Brain microvascular endothelial cell (primary cell): Measurements from ENCODE around the gene DIP2A.

Source experiments
- DNase-seq: peaks from one replicate; pipeline ENCODE4 v3.0.0-alpha.2; 2020
- H3K27ac ChIP-seq: fragments of 250-450 bp; sonication (Bioruptor Pico); 2 replicates; pipeline ENCODE4 v1.5.1; 2020; ENCODE audit warnings: mild to moderate bottlenecking, moderate library complexity
- H3K27me3 ChIP-seq: fragments of 250-450 bp; sonication (Bioruptor Pico); replicated peaks from 2 replicates; pipeline ENCODE4 v1.5.1; 2020; ENCODE audit warnings: mild to moderate bottlenecking
- H3K36me3 ChIP-seq: fragments of 250-450 bp; sonication (Bioruptor Pico); replicated peaks from 2 replicates; pipeline ENCODE4 v1.5.1; 2020; ENCODE audit warnings: mild to moderate bottlenecking
- H3K4me3 ChIP-seq: 2 replicates; pipeline ENCODE4 v1.5.1; 2011; ENCODE audit warnings: low read depth, mild to moderate bottlenecking, control low read depth, low read length, moderate library complexity
- in situ Hi-C: cut with HindIII; loops from 2 replicates; pipeline ENCODE4 v1.10.0; 2017; ENCODE audit warnings: low sequenced_read_pairs, low pct_ligation_motif_present
- TF ChIP-seq, protein P1 (sequence below): IDR thresholded peaks from 2 replicates; pipeline ENCODE4 v1.5.1; 2011; ENCODE audit warnings: low read depth, mild to moderate bottlenecking, moderate library complexity, low read length, control low read depth, inconsistent platforms; ENCODE audit errors: missing control alignments

DIP2A gene

DNA sequence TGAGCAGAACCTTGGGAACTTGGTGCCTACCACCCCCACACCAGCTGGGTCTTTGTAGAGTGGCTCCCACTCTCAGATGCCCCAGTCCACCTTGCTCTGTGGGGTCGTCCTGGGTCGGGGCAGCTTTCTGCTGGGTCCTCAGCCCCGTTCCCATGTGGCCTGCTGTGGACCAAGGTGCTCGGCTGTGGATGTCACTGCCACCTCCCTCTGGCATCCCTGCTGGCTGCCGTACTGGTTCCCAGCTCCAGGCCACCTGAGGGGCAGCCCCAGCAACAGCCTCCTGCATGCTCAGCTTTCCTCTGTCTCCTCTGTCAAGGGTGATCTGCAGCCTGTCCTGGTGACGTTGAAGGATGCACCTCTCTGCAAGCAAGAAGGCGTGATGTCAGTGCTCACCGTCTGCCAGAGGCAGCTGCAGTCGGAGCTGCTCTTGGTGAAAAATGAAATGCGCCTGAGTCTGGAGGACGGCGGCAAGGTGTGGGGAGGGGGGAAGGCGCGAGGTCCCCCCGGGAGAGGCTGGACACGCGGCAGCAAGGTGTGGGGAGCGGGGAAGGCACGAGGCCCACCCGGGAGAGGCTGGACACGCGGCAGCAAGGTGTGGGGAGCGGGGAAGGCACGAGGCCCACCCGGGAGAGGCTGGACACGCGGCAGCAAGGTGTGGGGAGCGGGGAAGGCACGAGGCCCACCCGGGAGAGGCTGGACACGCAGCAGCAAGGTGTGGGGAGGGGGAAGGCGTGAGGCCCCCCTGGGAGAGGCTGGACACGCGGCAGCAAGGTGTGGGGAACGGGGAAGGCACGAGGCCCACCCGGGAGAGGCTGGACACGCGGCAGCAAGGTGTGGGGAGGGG is 45.9 kb upstream of the DIP2A start:
- in situ Hi-C loops: no loop called here
- Histone ChIP-seq H3K4me3 (no peak overlapping the region), H3K27me3 (no peaks in the 10 kb centered on the region), H3K27ac (no peak overlapping the region), H3K36me3 (peaks cover 15% of the 10 kb centered on the region)
- TF ChIP-seq, protein P1, sequence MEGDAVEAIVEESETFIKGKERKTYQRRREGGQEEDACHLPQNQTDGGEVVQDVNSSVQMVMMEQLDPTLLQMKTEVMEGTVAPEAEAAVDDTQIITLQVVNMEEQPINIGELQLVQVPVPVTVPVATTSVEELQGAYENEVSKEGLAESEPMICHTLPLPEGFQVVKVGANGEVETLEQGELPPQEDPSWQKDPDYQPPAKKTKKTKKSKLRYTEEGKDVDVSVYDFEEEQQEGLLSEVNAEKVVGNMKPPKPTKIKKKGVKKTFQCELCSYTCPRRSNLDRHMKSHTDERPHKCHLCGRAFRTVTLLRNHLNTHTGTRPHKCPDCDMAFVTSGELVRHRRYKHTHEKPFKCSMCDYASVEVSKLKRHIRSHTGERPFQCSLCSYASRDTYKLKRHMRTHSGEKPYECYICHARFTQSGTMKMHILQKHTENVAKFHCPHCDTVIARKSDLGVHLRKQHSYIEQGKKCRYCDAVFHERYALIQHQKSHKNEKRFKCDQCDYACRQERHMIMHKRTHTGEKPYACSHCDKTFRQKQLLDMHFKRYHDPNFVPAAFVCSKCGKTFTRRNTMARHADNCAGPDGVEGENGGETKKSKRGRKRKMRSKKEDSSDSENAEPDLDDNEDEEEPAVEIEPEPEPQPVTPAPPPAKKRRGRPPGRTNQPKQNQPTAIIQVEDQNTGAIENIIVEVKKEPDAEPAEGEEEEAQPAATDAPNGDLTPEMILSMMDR: no peak
- DNase-seq: no peak

DNA sequence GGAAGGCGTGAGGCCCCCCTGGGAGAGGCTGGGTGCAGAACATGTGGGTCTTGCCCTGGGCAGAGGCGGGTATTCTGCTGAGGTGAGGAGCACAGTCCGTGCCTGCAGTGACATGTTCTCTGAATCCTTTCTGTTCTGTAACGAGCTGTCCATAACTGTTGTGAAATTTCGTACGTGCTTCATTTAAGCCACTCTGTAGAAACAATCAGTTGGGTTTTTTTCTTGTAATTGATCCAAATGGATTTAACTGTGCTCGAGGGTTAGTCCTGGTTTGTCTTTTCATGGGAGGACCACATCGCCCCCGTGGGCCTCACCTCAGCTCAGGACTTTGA is 45.4 kb upstream of the DIP2A start:
- Histone ChIP-seq H3K36me3 (peaks cover 17% of the 10 kb centered on the region), H3K4me3 (no peak overlapping the region), H3K27ac (no peak overlapping the region), H3K27me3 (no peaks in the 10 kb centered on the region)
- TF ChIP-seq, protein P1: no peak
- DNase-seq: no peak
- in situ Hi-C loops: no loop called here

DNA sequence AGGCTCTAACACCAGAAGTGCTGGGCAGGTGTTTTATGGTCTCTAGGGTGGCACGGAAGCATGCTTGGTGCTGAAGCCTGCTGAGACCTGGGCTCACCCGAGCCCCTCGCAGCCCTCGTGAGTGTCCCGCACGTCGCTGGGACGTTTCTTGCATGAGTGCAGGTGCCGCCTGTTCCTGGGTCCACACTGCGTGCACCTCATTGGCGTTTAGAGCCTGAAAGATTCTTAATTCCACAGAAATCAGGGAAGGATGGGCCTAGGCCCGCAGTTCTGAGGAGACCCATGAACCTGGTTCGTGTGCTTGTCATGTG is 43.8 kb upstream of the DIP2A start:
- in situ Hi-C loops: no loop called here
- TF ChIP-seq, protein P1: no peak
- no peak overlapping the region for H3K4me3 ChIP-seq
- H3K27me3 ChIP-seq: no peaks in the 10 kb centered on the region
- no peak for DNase-seq
- H3K27ac ChIP-seq: no peak overlapping the region
- peaks cover 18% of the 10 kb centered on the region for H3K36me3 ChIP-seq

DNA sequence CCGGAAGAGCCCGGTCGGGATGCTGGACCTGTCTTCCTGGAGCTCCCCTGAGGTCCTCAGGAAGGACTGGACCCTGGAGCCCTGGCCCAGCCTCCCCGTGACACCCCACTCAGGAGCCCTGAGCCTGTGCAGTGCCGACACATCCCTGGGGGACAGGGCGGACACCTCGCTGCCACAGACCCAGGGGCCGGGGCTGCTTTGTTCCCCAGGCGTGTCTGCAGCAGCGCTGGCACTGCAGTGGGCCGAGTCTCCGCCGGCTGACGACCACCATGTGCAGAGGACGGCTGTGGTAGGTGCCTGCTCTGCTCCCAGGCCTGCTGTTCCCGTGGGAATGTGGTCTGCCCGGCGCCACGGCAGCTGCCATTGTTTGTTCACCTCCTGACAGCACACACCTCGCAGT is 42.1 kb upstream of the DIP2A start:
- no peak for DNase-seq
- Histone ChIP-seq H3K27ac (no peak overlapping the region), H3K27me3 (no peaks in the 10 kb centered on the region), H3K36me3 (peaks cover 27% of the 10 kb centered on the region), H3K4me3 (no peak overlapping the region)
- TF ChIP-seq, protein P1: no peak
- in situ Hi-C loops: no loop called here

DNA sequence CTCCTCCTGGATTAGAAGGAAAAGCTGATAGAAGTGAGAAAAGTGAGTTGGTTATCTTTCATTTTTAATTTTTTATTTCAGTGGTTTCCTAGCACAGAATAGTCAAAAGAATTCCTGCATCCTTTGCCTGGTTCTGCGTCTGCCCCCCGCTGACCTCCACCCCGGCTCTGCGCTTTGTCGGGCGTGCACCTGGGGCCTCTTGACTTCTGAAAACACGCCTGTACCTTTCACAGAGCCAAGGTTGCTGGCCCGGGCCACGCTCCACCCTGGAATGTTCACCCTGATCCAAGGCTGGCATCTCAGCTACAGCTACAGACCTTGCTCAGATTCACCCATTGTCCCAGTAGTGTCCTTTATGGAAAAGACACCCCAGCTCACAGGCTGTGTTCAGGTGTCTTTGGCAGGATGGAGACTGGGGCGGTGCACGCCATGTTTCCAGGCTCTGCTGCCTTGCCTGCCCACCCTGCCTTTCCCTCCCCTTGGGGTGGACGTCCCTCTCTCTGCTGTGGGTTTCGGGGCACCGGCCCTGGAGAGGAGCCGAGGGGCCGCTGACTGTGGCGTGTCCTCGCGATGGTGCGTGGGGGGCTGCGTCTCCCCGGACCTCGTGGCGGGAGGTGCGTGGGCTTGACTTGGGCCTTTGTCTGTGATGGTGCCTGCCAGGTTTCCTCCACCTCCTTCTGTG is 40.3 kb upstream of the DIP2A start:
- no peak overlapping the region for H3K4me3 ChIP-seq
- TF ChIP-seq, protein P1: no peak
- no peak for DNase-seq
- in situ Hi-C loops: no loop called here
- H3K27me3 ChIP-seq: no peaks in the 10 kb centered on the region
- H3K27ac ChIP-seq: no peak overlapping the region
- peaks cover 31% of the 10 kb centered on the region for H3K36me3 ChIP-seq
